Stimulated activated memory B cell treated with anti-CD40 and anti-IgM and Interleukin-4, amounts not matched to agents 10 μg/mL and 1 μg/mL and 100 μg/mL, for 72 hours (primary cell): ENCODE results near the gene MORN5.

Source experiments
- ATAC-seq: fragments of 150-1000 bp; cut with Tn5 transposase; 2 replicates; pipeline ENCODE4 v1.10.0; 2021
- H3K27ac Mint-ChIP-seq: one replicate; pipeline ENCODE4 v1.8.0; 2022; ENCODE audit warnings: mild to moderate bottlenecking, mixed read lengths
- H3K27me3 Mint-ChIP-seq: one replicate; pipeline ENCODE4 v1.8.0; 2022; ENCODE audit warnings: mixed read lengths
- H3K36me3 Mint-ChIP-seq: one replicate; pipeline ENCODE4 v1.8.0; 2022; ENCODE audit warnings: mixed read lengths
- H3K4me1 Mint-ChIP-seq: one replicate; pipeline ENCODE4 v1.8.0; 2022; ENCODE audit warnings: mixed read lengths
- H3K4me3 Mint-ChIP-seq: one replicate; pipeline ENCODE4 v1.8.0; 2022; ENCODE audit warnings: mild to moderate bottlenecking, moderate library complexity, mixed read lengths
- H3K9me3 Mint-ChIP-seq: one replicate; pipeline ENCODE4 v1.8.0; 2022; ENCODE audit warnings: mixed read lengths

MORN5 gene

DNA sequence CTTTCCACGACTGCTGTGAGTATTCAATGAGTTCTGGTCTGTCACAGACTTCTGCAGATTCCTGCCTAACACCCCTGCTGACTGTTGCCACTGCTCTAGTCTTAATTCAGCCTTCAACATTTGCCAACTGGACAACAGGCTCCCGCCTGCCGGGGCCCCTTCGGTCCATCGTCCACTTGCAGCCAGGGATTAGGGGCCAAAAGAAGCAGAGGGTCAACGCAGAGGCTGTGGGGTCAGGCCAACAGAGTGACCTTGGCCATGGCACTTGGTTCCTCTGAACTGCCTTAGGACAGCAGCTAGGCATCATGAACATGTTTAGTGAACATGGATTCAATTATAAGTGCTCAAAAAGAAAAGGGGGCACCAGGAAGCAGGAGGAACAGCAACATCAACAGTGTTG, 28.7 kb downstream of the MORN5 start:
- Mint-ChIP-seq H3K27me3 (peaks cover 3% of the 10 kb centered on the region), H3K4me3 (no peak overlapping the region), H3K9me3 (no peaks in the 10 kb centered on the region), H3K36me3 (no peaks in the 10 kb centered on the region), H3K4me1 (no peaks in the 10 kb centered on the region), H3K27ac (no peak overlapping the region)
- no peak for ATAC-seq

- no peak overlapping the region for H3K4me3 Mint-ChIP-seq
- ATAC-seq: no peak
- no peaks in the 10 kb centered on the region for H3K36me3 Mint-ChIP-seq
- H3K27me3 Mint-ChIP-seq: no peaks in the 10 kb centered on the region
- H3K9me3 Mint-ChIP-seq: no peaks in the 10 kb centered on the region
- no peaks in the 10 kb centered on the region for H3K4me1 Mint-ChIP-seq
- H3K27ac Mint-ChIP-seq: no peak overlapping the region
These were observed 31.1 kb downstream of the MORN5 start for GRCh38 chr9:122190597-122191381.

DNA sequence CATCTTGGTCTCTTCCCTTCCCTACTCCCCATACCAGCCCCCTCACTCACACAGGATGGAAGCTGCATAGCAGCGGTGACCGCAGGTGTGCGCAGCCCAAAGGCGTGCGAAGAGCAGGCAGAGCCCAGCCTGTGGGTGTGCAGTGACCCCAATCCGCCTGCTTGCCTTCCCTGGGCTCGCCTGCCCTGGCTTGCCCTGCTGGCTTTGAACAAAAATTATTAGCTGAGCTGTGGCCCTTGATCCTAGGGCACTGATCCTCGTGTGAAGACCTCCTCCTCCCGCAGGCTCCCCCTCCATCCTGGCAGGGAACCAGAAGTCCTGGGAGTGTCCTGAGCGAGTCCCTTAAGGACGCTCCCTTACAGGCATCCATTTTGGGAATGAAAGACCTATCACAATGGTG, 31.9 kb downstream of the MORN5 start:
- Mint-ChIP-seq H3K9me3 (no peaks in the 10 kb centered on the region), H3K4me3 (no peak overlapping the region)

DNA sequence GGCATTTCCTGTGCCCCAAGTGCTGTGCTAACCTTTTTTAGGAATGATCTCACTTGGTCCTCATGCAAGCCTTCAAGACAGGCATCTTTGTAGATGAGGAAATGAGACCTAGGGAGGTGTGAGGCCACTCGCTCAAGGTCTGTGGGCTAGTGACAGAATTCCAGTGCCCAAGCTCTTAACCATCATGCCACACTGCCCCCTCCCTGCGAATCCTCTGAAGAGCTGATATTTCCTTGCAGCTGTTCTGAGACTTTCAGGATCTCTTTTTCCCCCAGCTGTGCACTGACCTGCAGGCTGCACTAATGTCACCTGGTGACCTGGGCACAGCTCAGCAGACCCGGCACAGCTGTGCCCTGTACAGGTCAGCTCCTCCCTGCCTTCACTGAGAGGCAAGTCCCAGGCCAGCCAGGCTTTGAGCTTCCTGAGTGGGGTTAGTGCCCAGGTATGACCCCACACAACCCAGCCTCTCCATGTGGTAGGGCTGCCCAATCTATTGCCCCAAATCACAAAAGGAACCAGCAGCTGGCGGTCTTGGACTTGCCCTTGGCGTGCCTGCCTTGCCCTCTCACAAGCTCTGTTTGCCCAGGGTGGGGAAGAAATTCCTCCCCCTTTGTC, 32.7 kb downstream of the MORN5 start:
- Mint-ChIP-seq H3K36me3 (no peaks in the 10 kb centered on the region), H3K4me3 (no peak overlapping the region), H3K4me1 (no peaks in the 10 kb centered on the region), H3K9me3 (no peaks in the 10 kb centered on the region), H3K27ac (no peak overlapping the region), H3K27me3 (peaks cover 10% of the 10 kb centered on the region)
- no peak for ATAC-seq

More for the DNA sequence above, 31.9 kb downstream of the MORN5 start:
- Mint-ChIP-seq H3K27me3 (peaks cover 3% of the 10 kb centered on the region), H3K4me1 (no peaks in the 10 kb centered on the region), H3K27ac (no peak overlapping the region), H3K36me3 (no peaks in the 10 kb centered on the region)
- no peak for ATAC-seq

DNA sequence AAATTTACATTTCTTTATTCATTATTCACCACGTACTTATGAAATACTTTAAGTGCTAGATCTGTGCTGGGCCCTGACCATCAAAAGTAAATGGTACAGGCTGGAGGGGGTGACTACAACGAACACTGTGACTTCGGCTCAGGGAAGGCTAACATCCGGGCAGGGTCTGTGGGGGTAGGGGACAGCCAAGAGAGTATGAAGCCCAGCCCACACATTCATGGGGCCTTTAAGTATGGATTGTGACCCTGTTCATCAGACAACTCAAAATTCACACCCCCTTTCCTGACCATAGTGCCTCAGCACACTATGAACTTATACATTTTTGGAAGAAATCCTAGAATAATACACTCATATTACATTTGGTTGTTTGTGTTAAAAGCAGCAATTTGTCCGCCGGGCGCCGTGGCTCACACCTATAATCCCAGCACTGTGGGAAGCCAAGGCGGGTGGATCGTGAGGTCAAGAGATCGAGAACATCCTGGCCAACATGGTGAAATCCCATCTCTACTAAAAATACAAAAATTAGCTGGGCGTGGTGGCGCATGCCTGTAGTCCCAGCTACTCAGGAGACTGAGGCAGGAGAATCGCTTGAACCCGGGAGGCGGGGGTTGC, 33.3 kb downstream of the MORN5 start:
- H3K9me3 Mint-ChIP-seq: no peaks in the 10 kb centered on the region
- H3K36me3 Mint-ChIP-seq: no peaks in the 10 kb centered on the region
- H3K27me3 Mint-ChIP-seq: peaks cover 10% of the 10 kb centered on the region
- no peak overlapping the region for H3K27ac Mint-ChIP-seq
- no peak overlapping the region for H3K4me3 Mint-ChIP-seq
- no peaks in the 10 kb centered on the region for H3K4me1 Mint-ChIP-seq
- no peak for ATAC-seq

- Mint-ChIP-seq H3K27ac (no peak overlapping the region), H3K36me3 (no peaks in the 10 kb centered on the region), H3K4me1 (no peaks in the 10 kb centered on the region), H3K9me3 (no peaks in the 10 kb centered on the region), H3K27me3 (peaks cover 10% of the 10 kb centered on the region), H3K4me3 (no peak overlapping the region)
- no peak for ATAC-seq
These were observed 33.9 kb downstream of the MORN5 start for GRCh38 chr9:122193651-122194050.

DNA sequence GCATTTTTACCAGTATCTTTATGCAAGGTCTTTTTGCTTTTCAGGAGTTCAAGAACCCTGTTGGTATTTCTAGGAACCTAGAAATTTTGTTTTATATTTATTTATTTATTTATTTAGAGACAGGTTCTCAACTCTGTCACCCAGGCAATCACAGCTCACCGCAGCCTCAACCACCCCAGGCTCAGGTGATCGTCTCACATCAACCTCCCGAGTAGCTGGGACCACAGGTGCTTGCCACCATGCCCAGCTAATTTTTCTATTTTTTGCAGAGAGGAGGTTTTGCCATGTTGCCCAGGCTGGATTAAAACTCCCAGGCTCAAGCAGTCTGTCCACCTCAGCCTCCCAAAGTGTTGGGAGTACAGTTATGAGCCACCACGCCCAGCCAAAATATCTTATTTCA, 36.2 kb downstream of the MORN5 start:
- Mint-ChIP-seq H3K4me3 (no peak overlapping the region), H3K4me1 (no peaks in the 10 kb centered on the region), H3K36me3 (no peaks in the 10 kb centered on the region), H3K27ac (no peak overlapping the region), H3K9me3 (no peaks in the 10 kb centered on the region), H3K27me3 (peaks cover 10% of the 10 kb centered on the region)
- no peak for ATAC-seq

DNA sequence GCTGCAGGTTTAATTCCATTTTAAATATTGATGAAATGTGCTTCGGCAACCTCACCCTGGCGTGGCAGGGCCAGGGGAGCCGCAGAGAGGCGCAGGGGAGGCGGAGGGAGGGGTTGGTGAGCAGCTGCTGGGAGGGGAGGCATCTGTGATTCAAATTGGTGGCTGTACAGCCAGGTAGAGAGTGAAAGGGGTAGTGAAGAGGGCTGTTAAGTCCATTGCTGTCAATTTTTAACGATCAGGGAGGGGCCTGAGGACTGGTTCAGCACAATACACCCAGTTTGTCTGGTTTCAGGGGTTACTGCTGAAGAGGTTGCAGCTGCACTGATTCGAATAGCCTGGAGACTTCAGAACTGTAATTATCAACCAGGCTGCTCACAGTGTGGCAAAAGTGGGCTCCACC, 37.7 kb downstream of the MORN5 start:
- H3K4me3 Mint-ChIP-seq: no peak overlapping the region
- no peaks in the 10 kb centered on the region for H3K36me3 Mint-ChIP-seq
- no peaks in the 10 kb centered on the region for H3K9me3 Mint-ChIP-seq
- H3K4me1 Mint-ChIP-seq: no peaks in the 10 kb centered on the region
- H3K27ac Mint-ChIP-seq: no peak overlapping the region
- H3K27me3 Mint-ChIP-seq: peaks cover 10% of the 10 kb centered on the region
- no peak for ATAC-seq

GRCh38 chr9:122197882-122198281, 38.2 kb downstream of the MORN5 start:
- Mint-ChIP-seq H3K27me3 (peaks cover 10% of the 10 kb centered on the region), H3K4me1 (no peaks in the 10 kb centered on the region), H3K27ac (no peak overlapping the region), H3K36me3 (no peaks in the 10 kb centered on the region), H3K9me3 (no peaks in the 10 kb centered on the region), H3K4me3 (no peak overlapping the region)
- no peak for ATAC-seq

GRCh38 chr9:122200960-122201595, 41.4 kb downstream of the MORN5 start:
- ATAC-seq: no peak
- H3K27me3 Mint-ChIP-seq: peaks cover 10% of the 10 kb centered on the region
- H3K27ac Mint-ChIP-seq: no peak overlapping the region
- no peak overlapping the region for H3K4me3 Mint-ChIP-seq
- H3K9me3 Mint-ChIP-seq: no peaks in the 10 kb centered on the region
- no peaks in the 10 kb centered on the region for H3K36me3 Mint-ChIP-seq
- H3K4me1 Mint-ChIP-seq: no peaks in the 10 kb centered on the region

DNA sequence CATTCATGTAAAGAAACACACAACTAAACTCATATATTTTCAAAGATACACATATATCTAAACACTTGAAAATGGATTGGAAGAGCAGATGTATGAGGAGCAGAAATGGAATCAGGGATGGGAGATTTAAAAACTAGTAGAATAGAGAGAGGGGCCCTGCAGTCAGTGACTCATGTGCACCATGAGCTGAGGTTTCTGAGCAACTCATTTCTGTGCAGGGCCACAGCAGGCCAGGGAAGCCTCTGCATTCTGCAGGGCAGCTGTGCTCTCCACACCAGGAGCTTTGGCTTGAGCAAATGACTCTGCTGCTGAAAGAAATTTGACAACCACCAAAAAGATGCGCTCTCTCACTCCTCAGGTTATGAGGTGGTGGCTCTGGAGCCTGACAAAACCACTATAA, 41.9 kb downstream of the MORN5 start:
- Mint-ChIP-seq H3K27me3 (peaks cover 6% of the 10 kb centered on the region), H3K27ac (no peak overlapping the region), H3K4me3 (no peak overlapping the region), H3K36me3 (no peaks in the 10 kb centered on the region), H3K4me1 (no peaks in the 10 kb centered on the region), H3K9me3 (no peaks in the 10 kb centered on the region)
- no peak for ATAC-seq

- peaks cover 6% of the 10 kb centered on the region for H3K27me3 Mint-ChIP-seq
- ATAC-seq: no peak
- H3K27ac Mint-ChIP-seq: no peak overlapping the region
These were observed 42.4 kb downstream of the MORN5 start for GRCh38 chr9:122202111-122202510.

DNA sequence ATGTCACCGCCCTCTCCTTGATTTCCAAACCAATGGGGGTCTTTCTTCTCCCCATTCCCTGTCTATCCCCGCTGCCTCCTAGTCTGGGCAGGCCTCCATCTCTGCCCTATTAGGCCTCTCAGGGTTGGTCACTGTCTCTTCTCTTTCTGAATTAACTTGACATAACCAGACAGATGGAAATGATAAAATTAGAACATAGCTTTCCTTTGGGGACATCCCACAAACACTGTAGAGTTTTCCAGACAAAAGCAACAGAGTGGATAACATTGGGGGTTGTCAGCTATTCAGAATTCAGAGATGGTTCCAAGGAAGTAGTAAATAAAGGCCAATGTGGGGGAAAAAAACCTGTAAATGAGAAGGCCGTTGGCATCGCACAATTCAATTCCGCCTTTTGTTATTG, 44.3 kb downstream of the MORN5 start:
- H3K27me3 Mint-ChIP-seq: peaks cover 15% of the 10 kb centered on the region
- H3K4me1 Mint-ChIP-seq: no peaks in the 10 kb centered on the region
- no peak overlapping the region for H3K27ac Mint-ChIP-seq
- H3K36me3 Mint-ChIP-seq: no peaks in the 10 kb centered on the region
- no peak for ATAC-seq
- H3K9me3 Mint-ChIP-seq: no peaks in the 10 kb centered on the region
- no peak overlapping the region for H3K4me3 Mint-ChIP-seq

More at GRCh38 chr9:122202111-122202510, 42.4 kb downstream of the MORN5 start:
- Mint-ChIP-seq H3K36me3 (no peaks in the 10 kb centered on the region), H3K4me1 (no peaks in the 10 kb centered on the region), H3K4me3 (no peak overlapping the region), H3K9me3 (no peaks in the 10 kb centered on the region)

DNA sequence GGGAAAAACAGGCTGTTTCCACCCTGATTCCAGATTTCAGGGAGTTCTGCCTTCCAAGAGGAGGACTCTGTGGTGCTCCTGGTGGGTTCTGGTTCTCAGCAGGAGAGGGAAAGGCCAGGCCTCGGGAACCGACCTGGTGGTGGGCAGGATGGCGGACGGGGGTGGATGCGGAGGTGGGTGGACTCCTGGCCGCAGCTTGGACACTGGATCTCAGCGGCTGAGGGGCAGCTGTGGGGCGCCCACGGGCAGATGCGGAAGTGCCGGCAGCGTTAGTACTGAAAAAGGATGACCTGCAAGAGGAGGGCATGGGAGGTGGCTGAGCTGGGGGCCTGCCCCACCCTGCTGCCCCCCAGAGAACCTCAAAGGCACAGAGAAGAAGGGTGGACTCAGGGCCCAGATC, 44.8 kb downstream of the MORN5 start:
- H3K27me3 Mint-ChIP-seq: peaks cover 15% of the 10 kb centered on the region
- no peak for ATAC-seq
- H3K4me1 Mint-ChIP-seq: no peaks in the 10 kb centered on the region
- no peak overlapping the region for H3K4me3 Mint-ChIP-seq
- H3K27ac Mint-ChIP-seq: no peak overlapping the region
- H3K9me3 Mint-ChIP-seq: no peaks in the 10 kb centered on the region
- no peaks in the 10 kb centered on the region for H3K36me3 Mint-ChIP-seq

DNA sequence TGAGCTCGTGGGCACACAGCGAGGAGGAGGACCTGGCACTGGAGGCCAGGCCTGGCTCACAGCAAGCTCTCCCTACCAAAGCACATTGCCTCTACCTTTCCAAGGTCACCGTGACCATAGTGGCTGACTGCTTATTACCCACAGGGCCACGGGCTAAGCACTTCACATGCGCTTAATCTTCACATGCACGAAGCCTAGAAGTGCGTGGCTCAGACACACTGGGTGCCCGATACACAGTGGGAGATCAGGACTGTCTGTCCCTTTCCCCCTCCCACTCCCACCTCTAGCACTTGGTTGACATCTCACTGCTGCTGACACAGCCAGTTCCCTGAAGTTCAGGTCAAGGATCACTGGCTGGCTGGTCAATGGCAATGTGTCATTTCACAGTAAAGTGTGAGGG, 45.5 kb downstream of the MORN5 start:
- no peak for ATAC-seq
- peaks cover 21% of the 10 kb centered on the region for H3K27me3 Mint-ChIP-seq
- no peak overlapping the region for H3K4me3 Mint-ChIP-seq
- H3K9me3 Mint-ChIP-seq: no peaks in the 10 kb centered on the region
- H3K36me3 Mint-ChIP-seq: no peaks in the 10 kb centered on the region
- H3K4me1 Mint-ChIP-seq: no peaks in the 10 kb centered on the region
- H3K27ac Mint-ChIP-seq: no peak overlapping the region
